CD4-positive, alpha-beta T cell (primary cell): ENCODE data around the gene POLR3E. TPM values are rescaled to one million over a fixed set of nuclear protein-coding genes. Genes with fewer than 3 reads are reported as not detected.
"Not testable (repeated sequence)": the region's sequence is repeated elsewhere in the genome, so short reads cannot be mapped to it uniquely, and the experiment has no call there.

Source experiments
- ATAC-seq: fragments of 200-7000 bp; cut with Tn5 transposase; one replicate; pipeline ENCODE4 v1.10.0; 2022; ENCODE audit warnings: mild to moderate bottlenecking; ENCODE audit not compliant: poor library complexity
- CTCF ChIA-PET: fragments of 350-600 bp; sonication (Branson Sonifier 250); formaldehyde crosslinking; loops from one replicate; lab custom pipeline; 2021; ENCODE audit warnings: antibody characterized with exemption, inconsistent platforms; lab: Charles Lee
- POLR2A ChIA-PET: fragments of 350-600 bp; sonication (Branson Sonifier 250); formaldehyde crosslinking; loops from one replicate; lab custom pipeline; 2021; ENCODE audit warnings: antibody characterized with exemption, inconsistent platforms; lab: Charles Lee
- DNase-seq, 14 experiments: peaks; one replicate each; pipeline ENCODE4 v3.0.0-alpha.2; 2013 to 2020; ENCODE audit warnings: mixed read lengths in 2 of 14
- H3K27ac ChIP-seq, 2 donors: one replicate each; pipeline versions ENCODE4 v1.5.1 to v1.7.0; 2013; ENCODE audit warnings: low read length in 2 of 2, low read depth in 1 of 2, mild to moderate bottlenecking in 1 of 2
- H3K27me3 ChIP-seq, 2 experiments: 1 replicate in 1 of 2; 2 replicates in 1 of 2; pipeline versions ENCODE4 v1.6.1 to v1.7.0; 2013; ENCODE audit warnings: low read length in 2 of 2, control low read depth in 1 of 2, mild to moderate bottlenecking in 1 of 2, moderate library complexity in 1 of 2; ENCODE audit not compliant: insufficient read depth in 2 of 2, control insufficient read depth in 1 of 2
- H3K36me3 ChIP-seq: one replicate; pipeline ENCODE4 v1.6.1; 2013; ENCODE audit warnings: low read length, control low read depth; ENCODE audit not compliant: insufficient read depth
- H3K4me1 ChIP-seq: one replicate; pipeline ENCODE4 v1.6.1; 2013; ENCODE audit warnings: low read length, control low read depth; ENCODE audit not compliant: insufficient read depth
- H3K4me3 ChIP-seq: one replicate; pipeline ENCODE4 v1.5.1; 2013; ENCODE audit warnings: mild to moderate bottlenecking, low read length, moderate library complexity
- H3K9me3 ChIP-seq, 2 experiments: 1 replicate in 1 of 2; 2 replicates in 1 of 2; pipeline versions ENCODE4 v1.6.1 to v1.7.0; 2013; ENCODE audit warnings: low read length in 2 of 2, mild to moderate bottlenecking in 2 of 2, control low read depth in 1 of 2, moderate library complexity in 1 of 2; ENCODE audit not compliant: control insufficient read depth in 1 of 2, insufficient read depth in 1 of 2
- H3K27ac Mint-ChIP-seq: one replicate; pipeline ENCODE4 v1.8.0; 2020; ENCODE audit warnings: mixed read lengths
- H3K27me3 Mint-ChIP-seq: one replicate; pipeline ENCODE4 v1.8.0; 2021; ENCODE audit warnings: mixed read lengths
- H3K36me3 Mint-ChIP-seq: one replicate; pipeline ENCODE4 v1.8.0; 2021; ENCODE audit warnings: low read depth, mixed read lengths
- H3K4me1 Mint-ChIP-seq: one replicate; pipeline ENCODE4 v1.8.0; 2021; ENCODE audit warnings: low read depth, mixed read lengths
- H3K4me3 Mint-ChIP-seq: one replicate; pipeline ENCODE4 v1.8.0; 2020; ENCODE audit warnings: mild to moderate bottlenecking, mixed read lengths
- H3K9me3 Mint-ChIP-seq: one replicate; pipeline ENCODE4 v1.8.0; 2020; ENCODE audit warnings: mixed read lengths
- intact Hi-C, 2 experiments: fragments of 100-400 bp; cut with DNase I in 1 of 2; cut with micrococcal nuclease in 1 of 2; formaldehyde crosslinking; loops; one replicate each; pipeline versions ENCODE4 v1.15.1 to v1.9.0; 2023 to 2025; cut with DNase I, micrococcal nuclease
- total RNA-seq, 174 experiments: library from RNA in 2 of 174; stranded (reverse) in 2 of 174; gene quantifications; one replicate each; pipeline ENCODE4 v1.2.3 and lab custom pipeline; 2021 to 2026
- TF ChIP-seq, protein P1 (sequence below): fragments of 200-600 bp; IDR thresholded peaks from one replicate; pipeline ENCODE4 v1.8.0; 2022; ENCODE audit warnings: antibody characterized with exemption, mild to moderate bottlenecking

Gene POLR3E
- total RNA-seq, 2 experiments from 2014 or later, result 239 to 242 TPM

DNA sequence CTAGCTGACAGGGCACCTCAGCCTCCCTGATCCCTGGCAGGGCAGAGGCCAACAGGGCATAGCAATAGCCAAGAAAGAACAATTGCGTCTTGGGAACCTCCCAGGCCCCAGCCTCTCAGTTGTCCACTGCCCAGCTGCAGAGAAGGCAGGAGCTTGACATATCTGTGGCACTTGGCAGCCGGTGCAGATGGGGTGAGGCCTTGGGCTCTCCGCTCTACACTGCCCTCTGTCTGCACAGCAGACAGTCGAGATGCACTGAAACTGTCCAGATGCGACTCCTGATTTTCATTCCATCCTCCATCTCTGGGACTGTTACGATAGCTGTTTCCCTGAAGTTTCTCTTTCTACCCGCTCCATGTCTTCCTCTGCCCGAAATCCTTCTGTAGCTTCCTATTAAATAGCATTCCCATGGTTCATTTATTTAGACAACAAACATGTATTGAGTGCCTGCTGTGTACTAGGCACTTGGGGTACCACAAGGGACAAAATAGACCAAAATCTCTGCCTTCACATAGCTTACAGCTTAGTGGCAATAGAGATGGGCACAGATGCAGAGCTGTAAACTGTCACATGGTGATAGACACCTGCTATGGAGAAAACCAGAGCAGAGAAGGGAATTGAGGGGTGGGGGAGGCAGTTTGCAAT lies 3.3 kb downstream of the POLR3E start:
- intact Hi-C loops, result no loop called here
- H3K36me3 ChIP-seq, result peaks cover 50% of the 10 kb centered on the region
- H3K4me1 Mint-ChIP-seq, result peaks cover 72% of the 10 kb centered on the region
- peaks cover 15% of the 10 kb centered on the region for H3K27me3 Mint-ChIP-seq
- no peaks in the 10 kb centered on the region for H3K27me3 ChIP-seq
- ChIA-PET POLR2A (interaction anchor here (6.5 kb wide), 1 partner anchor 108 kb away, joined by 157 read pairs; no protein-coding TSS in a partner anchor), CTCF (interaction anchor here (0.5 to 2.3 kb wide), 10 partner anchors 17 to 526 kb away, joined by 3 to 11 read pairs (median 4); partner anchors contain the start of gene EEF2K)
- peak overlapping the region; percentile 99 for H3K27ac Mint-ChIP-seq
- H3K27ac ChIP-seq, result no peak overlapping the region
- H3K36me3 Mint-ChIP-seq, result peaks cover 86% of the 10 kb centered on the region
- ATAC-seq (no peak), DNase-seq (peak in 13 of 14 experiments; percentile 20 to 71 (median 42))
- no peaks in the 10 kb centered on the region for H3K9me3 ChIP-seq
- peaks cover 49% of the 10 kb centered on the region for H3K4me1 ChIP-seq
- H3K4me3 ChIP-seq, result no peak overlapping the region
- H3K9me3 Mint-ChIP-seq, result peaks cover 2% of the 10 kb centered on the region
- peak overlapping the region; percentile 79 for H3K4me3 Mint-ChIP-seq
- TF ChIP-seq, protein P1, sequence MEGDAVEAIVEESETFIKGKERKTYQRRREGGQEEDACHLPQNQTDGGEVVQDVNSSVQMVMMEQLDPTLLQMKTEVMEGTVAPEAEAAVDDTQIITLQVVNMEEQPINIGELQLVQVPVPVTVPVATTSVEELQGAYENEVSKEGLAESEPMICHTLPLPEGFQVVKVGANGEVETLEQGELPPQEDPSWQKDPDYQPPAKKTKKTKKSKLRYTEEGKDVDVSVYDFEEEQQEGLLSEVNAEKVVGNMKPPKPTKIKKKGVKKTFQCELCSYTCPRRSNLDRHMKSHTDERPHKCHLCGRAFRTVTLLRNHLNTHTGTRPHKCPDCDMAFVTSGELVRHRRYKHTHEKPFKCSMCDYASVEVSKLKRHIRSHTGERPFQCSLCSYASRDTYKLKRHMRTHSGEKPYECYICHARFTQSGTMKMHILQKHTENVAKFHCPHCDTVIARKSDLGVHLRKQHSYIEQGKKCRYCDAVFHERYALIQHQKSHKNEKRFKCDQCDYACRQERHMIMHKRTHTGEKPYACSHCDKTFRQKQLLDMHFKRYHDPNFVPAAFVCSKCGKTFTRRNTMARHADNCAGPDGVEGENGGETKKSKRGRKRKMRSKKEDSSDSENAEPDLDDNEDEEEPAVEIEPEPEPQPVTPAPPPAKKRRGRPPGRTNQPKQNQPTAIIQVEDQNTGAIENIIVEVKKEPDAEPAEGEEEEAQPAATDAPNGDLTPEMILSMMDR, result peak; percentile 28

- not testable (repeated sequence) for H3K4me3 Mint-ChIP-seq
Measured at GRCh38 chr16:22301423-22301822, 4.2 kb downstream of the POLR3E start.

GRCh38 chr16:22302776-22303363 lies 5.7 kb downstream of the POLR3E start:
- no peak overlapping the region for H3K4me3 ChIP-seq
- Mint-ChIP-seq H3K27me3 (peaks cover 7% of the 10 kb centered on the region), H3K27ac (peak overlapping the region; percentile 64), H3K9me3 (no peaks in the 10 kb centered on the region), H3K4me1 (peaks cover 57% of the 10 kb centered on the region), H3K4me3 (peak overlapping the region; percentile 18), H3K36me3 (peaks cover 89% of the 10 kb centered on the region)
- ATAC-seq, result no peak
- peaks cover 40% of the 10 kb centered on the region for H3K4me1 ChIP-seq
- intact Hi-C loops, result no loop called here
- peaks cover 62% of the 10 kb centered on the region for H3K36me3 ChIP-seq
- CTCF ChIA-PET, result no interaction called here
- H3K27me3 ChIP-seq, result no peaks in the 10 kb centered on the region
- TF ChIP-seq, protein P1, result no peak
- POLR2A ChIA-PET, result no interaction called here
- no peaks in the 10 kb centered on the region for H3K9me3 ChIP-seq
- DNase-seq, result no peak
- no peak overlapping the region for H3K27ac ChIP-seq

More at GRCh38 chr16:22301423-22301822, 4.2 kb downstream of the POLR3E start:
- peaks cover 65% of the 10 kb centered on the region for H3K4me1 Mint-ChIP-seq
- H3K9me3 ChIP-seq, intact Hi-C loops, H3K27ac ChIP-seq, H3K27me3 ChIP-seq, DNase-seq, H3K4me3 ChIP-seq, H3K9me3 Mint-ChIP-seq, ATAC-seq: not testable (repeated sequence)
- CTCF ChIA-PET, result interaction anchor here (0.7 to 2.0 kb wide), 3 partner anchors 20 to 97 kb away, joined by 3 to 9 read pairs (median 5); no protein-coding TSS in a partner anchor
- peaks cover 15% of the 10 kb centered on the region for H3K27me3 Mint-ChIP-seq
- Histone ChIP-seq H3K36me3 (peaks cover 53% of the 10 kb centered on the region), H3K4me1 (peaks cover 45% of the 10 kb centered on the region)
- peaks cover 89% of the 10 kb centered on the region for H3K36me3 Mint-ChIP-seq
- POLR2A ChIA-PET, result interaction anchor here (6.5 kb wide), 1 partner anchor 109 kb away, joined by 157 read pairs; no protein-coding TSS in a partner anchor
- peak overlapping the region; percentile 99 for H3K27ac Mint-ChIP-seq
